Gastroesophageal sphincter (tissue), 4 donors: ENCODE results near the gene PCGF1. TPM values are rescaled to one million over a fixed set of nuclear protein-coding genes. Genes with fewer than 3 reads are reported as not detected.

Experiments used
- ATAC-seq: fragments of 150-250 bp; one replicate; pipeline ENCODE4 v1.9.1; 2016; ENCODE audit warnings: mild to moderate bottlenecking, moderate library complexity
- H3K27ac ChIP-seq, 4 donors: fragments of 200-600 bp; sonication (generic) in 3 of 4; 1 replicate in 3 of 4; 2 replicates in 1 of 4; pipeline ENCODE4 v1.5.1; 2016 to 2019
- H3K27me3 ChIP-seq: fragments of 200-600 bp; sonication (generic); one replicate; pipeline ENCODE4 v1.5.1; 2019
- H3K36me3 ChIP-seq, 2 donors: fragments of 200-600 bp; sonication (generic); one replicate each; pipeline ENCODE4 v1.5.1; 2019; ENCODE audit warnings: control low read depth in 1 of 2
- H3K4me1 ChIP-seq, 3 donors: fragments of 200-600 bp; sonication (generic); 1 replicate in 2 of 3; 2 replicates in 1 of 3; pipeline ENCODE4 v1.5.1; 2016 to 2019; ENCODE audit warnings: control low read depth in 2 of 3
- H3K4me3 ChIP-seq, 2 donors: fragments of 200-600 bp; sonication (generic); one replicate each; pipeline ENCODE4 v1.5.1; 2019; ENCODE audit warnings: mild to moderate bottlenecking in 1 of 2, moderate library complexity in 1 of 2
- H3K9me3 ChIP-seq, 3 donors: fragments of 200-600 bp; sonication (generic); one replicate each; pipeline ENCODE4 v1.5.1; 2017 to 2019; ENCODE audit warnings: control low read depth in 2 of 3
- EP300 ChIP-seq: sonication (generic); formaldehyde crosslinking; IDR thresholded peaks from one replicate; pipeline ENCODE4 v1.6.1; 2017; ENCODE audit warnings: antibody characterized with exemption, mild to moderate bottlenecking
- POLR2A ChIP-seq, 2 donors: fragments of 450-650 bp; IDR thresholded peaks; one replicate each; pipeline ENCODE4 v1.6.1; 2017; ENCODE audit warnings: antibody characterized with exemption in 2 of 2, mild to moderate bottlenecking in 2 of 2, moderate library complexity in 1 of 2
- POLR2AphosphoS5 ChIP-seq: sonication (generic); formaldehyde crosslinking; IDR thresholded peaks from one replicate; pipeline ENCODE4 v1.6.1; 2017; ENCODE audit warnings: antibody characterized with exemption
- WGBS, 2 donors: methylation state at CpG; one replicate each; pipeline ENCODE4 v1.1.5; 2018; ENCODE audit warnings: low coverage in 1 of 2; 5-methylcytosine and 5-hydroxymethylcytosine counted together
- total RNA-seq, 4 donors: library from RNA; depleted of rRNA; stranded (reverse); fragments of >200 nt; gene quantifications; one replicate each; pipeline ENCODE4 v1.1.0, GENCODE V29; 2016
- TF ChIP-seq, protein P1 (sequence below), 4 experiments: fragments of 200-600 bp in 2 of 4; fragments of 450-650 bp in 2 of 4; sonication (generic) in 1 of 4; IDR thresholded peaks; one replicate each; pipeline ENCODE4 v1.5.1; 2017 to 2019; ENCODE audit warnings: antibody characterized with exemption in 4 of 4, mild to moderate bottlenecking in 2 of 4, moderate library complexity in 2 of 4

PCGF1 gene
- total RNA-seq, 4 donors from 2014 or later: 9.6 to 24.0 (median 18.2) TPM

DNA sequence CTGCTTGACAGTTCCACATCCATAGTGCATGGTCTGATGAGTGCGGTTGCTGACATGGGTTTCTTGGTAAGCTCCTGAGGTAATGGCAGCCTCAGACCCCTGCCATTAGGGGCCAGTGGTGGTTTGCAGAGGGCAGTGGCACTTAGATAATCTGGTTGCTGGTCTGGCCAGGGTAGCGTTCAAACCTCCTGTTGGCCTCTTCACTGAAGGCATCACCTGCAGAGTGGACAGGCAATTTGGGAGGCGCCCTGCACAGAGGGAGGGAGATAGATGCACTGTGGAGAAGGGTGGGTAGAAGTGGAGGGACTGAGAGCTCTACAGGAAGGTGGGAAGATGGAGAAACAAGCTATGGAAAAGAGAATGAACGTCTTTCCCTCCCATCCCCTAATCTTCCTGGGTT is 26.0 kb upstream of the PCGF1 start:
- 33 to 70% methylated on average over 1 to 4 of the region's 4 CpGs for WGBS, 2 donors
- Histone ChIP-seq H3K4me1 (peaks cover 2 to 30% (median 14%) of the 10 kb centered on the region in 3 donors), H3K27me3 (no peaks in the 10 kb centered on the region), H3K27ac (no peak overlapping the region), H3K4me3 (no peak overlapping the region), H3K36me3 (peaks cover 0 to 35% of the 10 kb centered on the region in 2 donors), H3K9me3 (no peaks in the 10 kb centered on the region)
- TF ChIP-seq POLR2A (IDR thresholded peaks at IDR 0.05) (no peak), POLR2AphosphoS5 (no peak), EP300 (no peak)
- TF ChIP-seq, protein P1, sequence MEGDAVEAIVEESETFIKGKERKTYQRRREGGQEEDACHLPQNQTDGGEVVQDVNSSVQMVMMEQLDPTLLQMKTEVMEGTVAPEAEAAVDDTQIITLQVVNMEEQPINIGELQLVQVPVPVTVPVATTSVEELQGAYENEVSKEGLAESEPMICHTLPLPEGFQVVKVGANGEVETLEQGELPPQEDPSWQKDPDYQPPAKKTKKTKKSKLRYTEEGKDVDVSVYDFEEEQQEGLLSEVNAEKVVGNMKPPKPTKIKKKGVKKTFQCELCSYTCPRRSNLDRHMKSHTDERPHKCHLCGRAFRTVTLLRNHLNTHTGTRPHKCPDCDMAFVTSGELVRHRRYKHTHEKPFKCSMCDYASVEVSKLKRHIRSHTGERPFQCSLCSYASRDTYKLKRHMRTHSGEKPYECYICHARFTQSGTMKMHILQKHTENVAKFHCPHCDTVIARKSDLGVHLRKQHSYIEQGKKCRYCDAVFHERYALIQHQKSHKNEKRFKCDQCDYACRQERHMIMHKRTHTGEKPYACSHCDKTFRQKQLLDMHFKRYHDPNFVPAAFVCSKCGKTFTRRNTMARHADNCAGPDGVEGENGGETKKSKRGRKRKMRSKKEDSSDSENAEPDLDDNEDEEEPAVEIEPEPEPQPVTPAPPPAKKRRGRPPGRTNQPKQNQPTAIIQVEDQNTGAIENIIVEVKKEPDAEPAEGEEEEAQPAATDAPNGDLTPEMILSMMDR (IDR thresholded peaks at IDR 0.05): no peak
- ATAC-seq: no peak

DNA sequence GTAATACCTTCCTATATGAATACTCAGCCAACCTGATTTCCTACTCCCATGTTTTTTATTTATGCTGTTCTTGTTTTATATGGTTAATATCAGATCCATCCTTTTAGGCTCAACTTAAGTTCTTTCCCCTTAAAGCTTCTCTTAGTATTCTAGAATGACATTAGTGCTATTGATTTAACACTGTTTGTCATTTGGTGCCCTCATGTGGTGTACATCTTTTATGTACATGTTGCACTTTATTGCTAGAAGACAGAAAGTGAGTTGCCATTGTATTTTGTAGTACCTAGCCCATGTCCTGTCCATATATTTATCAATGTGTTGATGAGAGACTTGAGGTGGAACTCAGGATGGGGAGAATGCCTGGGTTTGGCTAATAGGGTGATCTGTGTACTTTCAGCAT is 24.7 kb upstream of the PCGF1 start:
- peaks cover 2 to 42% (median 15%) of the 10 kb centered on the region in 3 donors for H3K4me1 ChIP-seq
- H3K4me3 ChIP-seq: no peak overlapping the region
- no peaks in the 10 kb centered on the region for H3K9me3 ChIP-seq
- no peak for ATAC-seq
- H3K27me3 ChIP-seq: no peaks in the 10 kb centered on the region
- H3K27ac ChIP-seq: no peak overlapping the region
- peaks cover 0 to 47% of the 10 kb centered on the region in 2 donors for H3K36me3 ChIP-seq
- TF ChIP-seq, protein P1 (IDR thresholded peaks at IDR 0.05): peak in 1 of 4 experiments; percentile 13
- TF ChIP-seq POLR2AphosphoS5 (no peak), EP300 (no peak)

DNA sequence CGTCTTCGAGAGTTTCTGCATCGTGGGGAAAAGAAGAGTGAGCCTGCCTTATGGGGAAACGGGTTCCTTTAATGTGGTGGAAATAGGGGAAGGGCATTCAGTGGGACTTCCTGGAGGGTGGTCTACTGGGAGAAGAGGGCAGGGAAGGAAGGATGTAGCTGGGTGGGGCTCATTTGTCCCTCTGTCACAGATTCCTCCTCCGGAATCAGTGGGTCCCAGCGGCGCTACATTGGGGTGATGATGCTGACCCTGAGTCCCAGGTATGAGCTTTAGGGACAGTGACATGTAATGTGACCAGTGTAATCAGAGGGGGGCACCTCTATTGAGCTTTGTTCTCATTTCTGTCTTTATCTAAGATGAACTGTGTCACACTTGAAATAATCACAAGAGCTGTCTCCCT is 24.2 kb upstream of the PCGF1 start:
- Histone ChIP-seq H3K4me1 (peaks cover 2 to 44% (median 15%) of the 10 kb centered on the region in 3 donors), H3K27ac (no peak overlapping the region), H3K4me3 (no peak overlapping the region), H3K9me3 (no peaks in the 10 kb centered on the region), H3K36me3 (peaks cover 0 to 52% of the 10 kb centered on the region in 2 donors), H3K27me3 (no peaks in the 10 kb centered on the region)
- TF ChIP-seq POLR2A (IDR thresholded peaks at IDR 0.05) (no peak), EP300 (no peak), POLR2AphosphoS5 (no peak)
- TF ChIP-seq, protein P1 (IDR thresholded peaks at IDR 0.05): no peak
- no peak for ATAC-seq
- WGBS, 2 donors: 79% methylated on average over 4 of the region's 7 CpGs; no CpG with 5 or more reads in 1 of the 2 donors

DNA sequence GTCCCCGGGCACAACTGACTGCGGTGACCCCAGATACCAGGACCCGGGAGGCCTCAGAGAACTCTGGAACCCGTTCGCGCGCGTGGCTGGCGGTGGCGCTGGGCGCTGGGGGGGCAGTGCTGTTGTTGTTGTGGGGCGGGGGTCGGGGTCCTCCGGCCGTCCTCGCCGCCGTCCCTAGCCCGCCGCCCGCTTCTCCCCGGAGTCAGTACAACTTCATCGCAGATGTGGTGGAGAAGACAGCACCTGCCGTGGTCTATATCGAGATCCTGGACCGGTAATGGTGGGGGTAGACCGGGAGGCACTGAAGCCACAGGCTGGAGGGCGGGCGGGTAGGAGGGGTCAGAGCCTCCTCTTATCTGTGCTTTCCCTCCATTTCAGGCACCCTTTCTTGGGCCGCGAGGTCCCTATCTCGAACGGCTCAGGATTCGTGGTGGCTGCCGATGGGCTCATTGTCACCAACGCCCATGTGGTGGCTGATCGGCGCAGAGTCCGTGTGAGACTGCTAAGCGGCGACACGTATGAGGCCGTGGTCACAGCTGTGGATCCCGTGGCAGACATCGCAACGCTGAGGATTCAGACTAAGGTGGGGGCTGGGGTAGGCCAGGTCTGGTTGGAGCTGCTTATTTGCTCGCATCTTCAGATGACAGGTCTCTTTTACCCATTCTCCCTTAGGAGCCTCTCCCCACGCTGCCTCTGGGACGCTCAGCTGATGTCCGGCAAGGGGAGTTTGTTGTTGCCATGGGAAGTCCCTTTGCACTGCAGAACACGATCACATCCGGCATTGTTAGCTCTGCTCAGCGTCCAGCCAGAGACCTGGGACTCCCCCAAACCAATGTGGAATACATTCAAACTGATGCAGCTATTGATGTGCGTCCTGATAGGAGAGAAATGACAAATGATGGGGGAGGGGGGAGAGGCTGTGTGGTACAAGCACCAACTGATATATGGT is 23.0 kb upstream of the PCGF1 start:
- 1 to 4% methylated on average over 19 to 20 of the region's 54 CpGs for WGBS, 2 donors
- peak overlapping the region; percentile 80 to 94 for H3K4me3 ChIP-seq
- ATAC-seq: no peak
- peaks cover 2 to 44% (median 15%) of the 10 kb centered on the region in 3 donors for H3K4me1 ChIP-seq
- H3K36me3 ChIP-seq: peaks cover 0 to 64% of the 10 kb centered on the region in 2 donors
- no peak for TF ChIP-seq POLR2AphosphoS5
- H3K27ac ChIP-seq: peak overlapping the region; percentile 60 to 91 (median 88)
- no peaks in the 10 kb centered on the region for H3K9me3 ChIP-seq
- no peaks in the 10 kb centered on the region for H3K27me3 ChIP-seq

DNA sequence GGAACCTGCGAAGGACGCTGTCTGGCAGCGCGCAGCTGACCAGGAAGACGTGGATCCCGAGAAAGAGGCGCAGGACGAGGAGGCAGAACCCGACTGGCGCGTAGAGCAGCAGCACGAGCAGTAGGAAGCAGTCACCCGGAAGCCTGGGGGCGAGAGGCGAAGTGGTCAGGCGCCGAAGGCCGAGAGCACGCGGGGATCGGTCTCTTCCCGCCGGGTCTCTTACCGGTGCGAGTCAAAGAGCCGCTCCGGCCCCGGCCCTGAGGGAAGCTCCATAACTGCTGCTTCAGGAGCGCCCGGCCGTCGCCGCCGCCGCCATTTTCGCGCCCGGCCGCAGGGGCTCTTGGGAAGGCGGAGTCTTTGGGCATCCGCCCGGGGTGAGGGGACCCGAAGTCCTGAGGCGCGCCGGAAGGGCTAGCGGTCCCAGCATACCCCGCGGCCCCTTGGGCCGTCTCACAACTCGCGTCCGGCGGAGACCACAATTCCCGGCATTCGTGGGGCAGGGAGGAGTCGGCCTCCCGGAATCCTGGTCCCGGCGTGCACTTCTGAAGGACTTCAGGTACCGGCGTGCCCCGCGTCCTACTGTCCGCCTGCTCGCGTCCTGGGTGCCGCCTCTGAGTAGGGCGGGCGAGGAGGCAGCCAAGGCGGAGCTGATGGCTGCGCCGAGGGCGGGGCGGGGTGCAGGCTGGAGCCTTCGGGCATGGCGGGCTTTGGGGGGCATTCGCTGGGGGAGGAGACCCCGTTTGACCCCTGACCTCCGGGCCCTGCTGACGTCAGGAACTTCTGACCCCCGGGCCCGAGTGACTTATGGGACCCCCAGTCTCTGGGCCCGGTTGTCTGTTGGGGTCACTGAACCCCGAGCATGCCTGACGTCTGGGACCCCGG is 22.1 kb upstream of the PCGF1 start, which contains the start of the genes AUP1 and HTRA2:
Gene AUP1 (minus strand): TSS at position 350 of the 882 bp plus-strand sequence. CDS start 77 bp downstream, at position 273.
Gene HTRA2 (plus strand): TSS at position 577 of the 882 bp plus-strand sequence. CDS start 74 bp downstream, at position 651.
- Histone ChIP-seq H3K4me1 (peaks cover 2 to 44% (median 15%) of the 10 kb centered on the region in 3 donors), H3K27ac (peak within 1 kb of the TSS; percentile 62 to 92 (median 90)), H3K4me3 (peak within 1 kb of the TSS; percentile 80 to 94), H3K36me3 (peaks cover 0 to 64% of the 10 kb centered on the region in 2 donors), H3K9me3 (no peaks in the 10 kb centered on the region), H3K27me3 (no peaks in the 10 kb centered on the region)
- WGBS, 2 donors: no CpG with 5 or more reads among the region's 87 CpGs
- TF ChIP-seq POLR2AphosphoS5 (peak; percentile 91), POLR2A (IDR thresholded peaks at IDR 0.05) (peak; percentile 82 to 84), EP300 (no peak)
- TF ChIP-seq, protein P1 (IDR thresholded peaks at IDR 0.05): peak in 2 of 4 experiments; percentile 7 to 10
- peak; percentile 97 for ATAC-seq
